HG02798 (cell line): ENCODE results near the gene RTN4.

Experiments used
- ATAC-seq: cut with Tn5 transposase; IDR thresholded peaks from one replicate; pipeline ENCODE4 v1.9.1; 2021; ENCODE audit warnings: mild to moderate bottlenecking; ENCODE audit not compliant: unreplicated experiment, poor library complexity

Gene RTN4

DNA sequence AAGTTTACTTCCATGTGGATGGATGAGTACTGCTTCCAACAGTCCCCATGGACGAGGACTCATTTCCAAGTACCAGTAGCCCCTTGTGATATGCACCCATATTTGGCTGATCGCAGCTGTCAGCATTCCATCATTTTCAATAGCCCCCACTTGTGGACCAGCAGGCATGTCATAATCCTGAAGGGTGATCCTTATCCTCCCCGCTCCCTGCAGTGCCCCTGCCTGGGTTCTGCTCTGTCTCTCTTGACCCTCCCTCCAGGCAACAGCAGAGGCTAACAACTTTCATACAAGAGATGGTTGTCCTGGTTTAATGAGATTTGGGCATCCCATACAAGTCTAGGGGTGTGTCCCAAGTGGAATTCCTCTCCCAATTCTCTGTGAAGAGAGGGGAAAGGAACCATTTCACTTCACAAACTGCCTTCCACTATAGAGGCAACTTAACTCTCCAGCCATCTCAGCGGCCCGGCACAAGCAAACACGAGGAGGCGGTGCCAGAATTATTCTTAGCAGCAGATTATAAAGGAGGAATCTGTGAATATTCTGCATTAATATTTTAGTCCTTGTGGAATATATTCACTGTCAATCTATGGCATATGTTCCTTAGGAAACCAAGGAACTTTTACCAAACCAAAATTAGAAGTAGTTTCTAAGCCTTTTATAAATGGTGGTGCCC is 110.7 kb downstream of the RTN4 start:
- no peak for ATAC-seq

DNA sequence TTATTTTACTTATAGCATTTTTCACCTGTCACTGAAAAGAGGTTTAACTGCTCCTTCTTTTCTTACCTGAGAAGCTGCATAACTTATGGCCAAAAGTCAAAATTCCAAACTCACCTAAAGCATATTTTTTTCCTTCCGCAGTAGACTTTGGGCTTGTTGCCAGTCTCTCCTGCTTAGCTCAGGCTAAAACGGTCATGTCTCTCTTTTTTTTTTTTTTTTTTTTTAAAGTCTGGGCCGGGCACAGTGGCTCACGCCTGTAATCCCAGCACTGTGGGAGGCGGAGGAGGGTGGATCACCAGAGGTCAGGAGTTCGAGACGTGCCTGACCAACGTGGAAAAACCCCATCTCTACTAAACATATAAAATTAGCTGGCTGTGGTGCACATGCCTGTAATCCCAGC is 113.5 kb downstream of the RTN4 start:
- no peak for ATAC-seq

DNA sequence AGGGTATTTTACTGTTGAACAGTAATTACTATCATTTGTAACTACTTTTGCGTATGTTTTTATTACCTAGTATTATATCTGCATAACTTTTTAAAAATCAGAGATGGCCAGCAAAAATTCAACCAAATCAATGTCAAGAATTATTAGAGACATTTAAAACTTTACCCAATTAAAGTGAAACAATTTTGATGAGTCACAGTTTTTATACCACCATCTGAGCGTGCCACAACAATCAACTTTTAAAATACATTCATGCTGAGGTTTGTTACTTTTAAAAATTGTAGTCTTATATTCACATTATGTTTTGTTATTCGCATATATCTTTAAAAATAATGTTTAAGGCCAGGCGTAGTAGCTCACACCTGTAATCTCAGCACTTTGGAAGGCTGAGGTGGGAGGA is 114.9 kb downstream of the RTN4 start:
- no peak for ATAC-seq

DNA sequence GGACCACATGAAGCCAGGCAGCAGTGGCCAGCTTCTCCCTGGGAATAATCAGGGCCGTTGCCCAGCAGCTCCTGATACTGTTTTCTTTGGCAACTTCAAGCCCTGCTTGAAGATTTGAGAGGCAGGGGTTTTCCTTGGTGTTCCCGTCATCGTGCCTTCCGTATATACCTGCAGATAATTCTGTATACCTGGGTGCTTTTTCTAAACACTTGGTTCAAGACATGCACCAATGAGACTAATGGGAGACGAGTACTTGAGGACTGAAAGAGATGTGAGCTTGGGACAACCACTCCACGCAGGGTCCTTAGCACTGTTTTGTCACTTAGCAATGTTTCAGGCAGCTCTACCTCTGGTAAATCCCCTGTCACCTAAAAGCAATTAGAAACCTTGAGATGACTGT is 118.8 kb downstream of the RTN4 start:
- no peak for ATAC-seq

DNA sequence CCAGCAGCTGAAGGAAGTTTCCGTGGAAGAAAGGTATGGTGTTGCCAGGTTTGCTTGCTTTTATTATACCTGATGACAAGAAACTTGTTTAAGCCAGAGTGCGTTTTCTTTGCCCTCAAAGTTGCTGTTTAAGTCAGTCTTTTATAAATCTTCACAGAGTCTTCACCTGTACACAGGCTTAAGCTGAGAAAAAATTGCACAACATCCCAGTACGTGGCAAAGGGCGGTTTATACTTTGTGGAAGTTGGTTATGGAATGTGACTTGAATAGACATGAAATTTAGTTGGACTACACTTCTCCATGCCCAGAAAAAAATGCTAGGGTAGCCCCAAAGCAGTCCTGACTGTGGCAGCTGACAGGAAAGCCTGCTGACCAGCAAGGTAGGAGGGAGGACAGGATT is 121.5 kb downstream of the RTN4 start:
- ATAC-seq: no peak

DNA sequence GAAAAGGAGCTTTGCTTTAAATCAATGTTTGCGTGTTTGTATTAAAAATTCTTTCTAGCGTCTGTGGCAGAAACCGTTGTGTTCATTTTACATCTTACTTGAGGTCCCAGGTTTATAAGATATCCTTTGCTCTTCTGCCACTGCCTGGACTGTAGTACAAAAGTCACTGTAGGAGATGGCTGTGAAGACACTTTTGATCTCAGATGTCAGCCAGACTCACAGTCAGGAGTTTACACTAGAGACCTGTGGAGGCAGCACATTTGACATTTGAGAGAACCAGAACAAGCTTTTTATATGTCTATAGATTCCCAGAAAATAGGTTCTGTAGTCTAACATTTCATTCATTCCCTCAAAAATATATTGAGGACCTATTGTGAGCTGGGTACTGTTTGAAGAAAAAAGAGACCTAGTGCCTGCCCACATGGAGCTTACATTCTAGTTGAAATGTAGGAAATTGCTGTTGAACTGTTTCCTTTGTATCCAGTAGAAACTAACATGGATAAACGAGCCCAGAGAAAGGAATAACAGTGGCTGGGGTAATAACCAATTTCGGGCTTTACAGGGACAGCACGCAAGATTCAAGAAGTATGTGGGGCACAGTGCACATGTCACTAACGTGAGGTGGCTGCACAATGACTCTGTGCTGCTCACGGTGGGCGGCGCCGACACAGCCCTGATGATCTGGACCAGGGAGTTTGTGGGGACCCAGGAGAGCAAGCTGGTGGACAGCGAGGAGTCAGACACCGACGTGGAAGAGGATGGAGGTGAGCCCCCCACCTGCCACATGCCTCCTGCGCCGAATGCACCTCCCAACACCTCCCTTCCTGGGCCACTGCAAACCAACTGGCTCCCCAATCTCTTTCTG is 122.3 kb downstream of the RTN4 start:
- no peak for ATAC-seq

DNA sequence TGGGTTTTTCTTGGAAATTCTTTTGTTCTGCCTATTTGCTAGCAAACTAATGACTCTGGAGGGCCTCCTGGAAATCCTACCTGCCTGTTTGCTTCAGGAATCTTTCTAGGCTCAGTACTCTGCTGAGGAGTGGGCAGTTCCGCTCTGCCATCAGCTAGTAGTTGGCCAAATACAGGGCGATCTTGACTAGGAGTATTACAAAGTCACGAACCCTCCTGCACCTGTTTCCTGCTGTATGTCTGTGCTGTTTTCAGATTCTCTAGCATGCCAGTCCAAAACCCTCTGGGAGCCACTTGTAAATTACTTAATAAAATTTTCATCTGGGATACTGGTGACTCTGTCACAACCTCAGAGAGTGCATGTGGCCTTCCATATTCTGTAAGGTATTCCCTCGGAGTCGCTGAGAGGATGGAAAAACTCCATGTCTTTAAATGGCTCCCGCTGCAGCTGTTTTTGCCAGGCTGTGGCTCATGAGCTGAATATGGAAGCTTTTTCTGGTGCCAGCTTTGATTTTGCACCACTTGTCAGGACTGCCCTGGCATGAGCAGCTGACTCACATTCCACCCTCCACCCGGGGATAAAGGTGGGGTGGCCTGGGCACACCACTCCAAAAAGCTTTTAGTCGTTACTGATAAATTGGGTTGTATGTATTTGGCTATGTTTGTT is 123.0 kb downstream of the RTN4 start:
- ATAC-seq: no peak

DNA sequence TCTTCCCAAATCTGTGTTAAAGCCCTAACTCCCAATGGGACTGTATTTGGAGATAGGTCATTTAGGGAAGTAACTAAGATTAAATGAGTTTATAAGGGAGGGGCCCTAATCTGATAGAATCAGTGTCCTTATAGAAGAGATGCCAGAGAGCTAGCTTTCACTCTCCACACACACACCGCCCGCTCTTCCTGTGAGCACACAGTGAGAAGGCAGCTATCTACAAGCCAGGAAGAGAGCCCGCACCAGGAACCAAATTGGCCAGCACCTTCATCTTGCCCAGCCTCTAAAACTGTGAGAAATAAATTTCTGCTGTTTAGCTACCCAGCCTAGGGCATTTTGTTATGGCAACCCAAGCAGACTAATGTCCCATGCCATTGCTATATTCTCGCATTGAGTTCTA is 125.2 kb downstream of the RTN4 start:
- no peak for ATAC-seq

DNA sequence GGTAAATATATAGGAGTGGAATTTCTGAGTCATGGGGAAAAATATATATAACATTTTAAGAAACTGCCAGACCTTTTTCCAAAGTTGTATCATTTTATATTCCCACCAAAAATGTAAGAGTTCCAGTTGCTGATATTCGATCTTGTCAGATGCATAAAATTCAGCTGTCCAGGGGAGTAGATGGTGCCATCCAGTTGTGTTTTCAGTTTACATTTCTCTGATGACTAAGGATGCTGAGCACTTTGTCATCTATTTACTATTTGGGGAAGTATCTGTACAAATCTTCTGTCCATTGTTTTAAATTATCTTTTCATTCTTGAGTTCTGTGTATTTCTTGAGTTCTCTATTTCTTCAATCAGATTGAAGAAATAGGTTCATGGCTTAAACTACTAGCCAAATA is 126.1 kb downstream of the RTN4 start:
- ATAC-seq: no peak
